ENCODE results near the gene DNPH1.

The DNPH1 gene

GRCh38 chr6:43239054-43239453 is 9.8 kb upstream of the DNPH1 start:
- DNase-seq = no peak
- no peak overlapping the region for H2BK5ac ChIP-seq (ENCODE audit: low read depth, low read length, poor library complexity, severe bottlenecking)
- no peak overlapping the region for H3K14ac ChIP-seq (ENCODE audit: low read length in 2 of 2)
- no peaks in the 10 kb centered on the region for H3K79me1 ChIP-seq (replicated peaks; ENCODE audit: low read length, poor library complexity, severe bottlenecking)
- H3K4me1 ChIP-seq (ENCODE audit: control insufficient read depth, insufficient read depth, low read depth, low read length) = peaks cover 3% of the 10 kb centered on the region
- H2BK120ac ChIP-seq (ENCODE audit: low read depth, low read length) = no peak overlapping the region
- no peak overlapping the region for H2BK12ac ChIP-seq (ENCODE audit: low read length in 2 of 2)
- no peak overlapping the region for H3K23ac ChIP-seq (ENCODE audit: low read length in 2 of 2)
- no peak overlapping the region for H3K18ac ChIP-seq (ENCODE audit: low read depth in 1 of 2, low read length in 2 of 2)
- H3K4me3 ChIP-seq (ENCODE audit: insufficient read depth in 1 of 2, low read depth in 1 of 2, low read length in 2 of 2) = no peak overlapping the region
- no peak overlapping the region for H3K27ac ChIP-seq (ENCODE audit: low read length, poor library complexity, severe bottlenecking)
- H4K91ac ChIP-seq (ENCODE audit: low read length) = no peak overlapping the region
- no peaks in the 10 kb centered on the region for H3K36me3 ChIP-seq (ENCODE audit: control insufficient read depth in 1 of 2, insufficient read depth in 2 of 2, low read depth in 1 of 2, low read length in 2 of 2)
- peaks cover 21% of the 10 kb centered on the region for H3K9me3 ChIP-seq (ENCODE audit: control insufficient read depth, low read length)
- H3K4ac ChIP-seq (ENCODE audit: low read depth in 1 of 2, low read length in 2 of 2) = no peak overlapping the region
- 67% methylated on average over 1 of the region's 2 CpGs for WGBS
- peaks cover 54 to 66% of the 10 kb centered on the region in 2 experiments for H3K27me3 ChIP-seq (ENCODE audit: control insufficient read depth in 1 of 2, insufficient read depth in 1 of 2, low read length in 2 of 2)
- H4K8ac ChIP-seq (ENCODE audit: low read length) = no peak overlapping the region
- H2AK5ac ChIP-seq (ENCODE audit: low read length, severe bottlenecking) = no peak overlapping the region
- no peak overlapping the region for H3K9ac ChIP-seq (ENCODE audit: low read length)
- H2BK15ac ChIP-seq (ENCODE audit: low read depth, poor library complexity, severe bottlenecking) = no peak overlapping the region
- H2AFZ ChIP-seq (ENCODE audit: low read depth, low read length) = no peak overlapping the region
- H3K4me2 ChIP-seq (ENCODE audit: low read length, poor library complexity, severe bottlenecking) = no peak overlapping the region

GRCh38 chr6:43235841-43236240 is 6.6 kb upstream of the DNPH1 start:
- Histone ChIP-seq H4K8ac (ENCODE audit: low read length) (no peak overlapping the region), H2AFZ (ENCODE audit: low read depth, low read length) (no peak overlapping the region), H3K36me3 (ENCODE audit: control insufficient read depth in 1 of 2, insufficient read depth in 2 of 2, low read depth in 1 of 2, low read length in 2 of 2) (no peaks in the 10 kb centered on the region), H2AK5ac (ENCODE audit: low read length, severe bottlenecking) (no peak overlapping the region), H3K27ac (ENCODE audit: low read length, poor library complexity, severe bottlenecking) (no peak overlapping the region), H3K9ac (ENCODE audit: low read length) (no peak overlapping the region), H2BK12ac (ENCODE audit: low read length in 2 of 2) (no peak overlapping the region), H2BK5ac (ENCODE audit: low read depth, low read length, poor library complexity, severe bottlenecking) (no peak overlapping the region), H4K91ac (ENCODE audit: low read length) (no peak overlapping the region), H2BK120ac (ENCODE audit: low read depth, low read length) (no peak overlapping the region), H3K4me2 (ENCODE audit: low read length, poor library complexity, severe bottlenecking) (no peak overlapping the region), H3K4ac (ENCODE audit: low read depth in 1 of 2, low read length in 2 of 2) (no peak overlapping the region), H2BK15ac (ENCODE audit: low read depth, poor library complexity, severe bottlenecking) (no peak overlapping the region), H3K79me1 (replicated peaks; ENCODE audit: low read length, poor library complexity, severe bottlenecking) (no peaks in the 10 kb centered on the region), H3K18ac (ENCODE audit: low read depth in 1 of 2, low read length in 2 of 2) (no peak overlapping the region), H3K4me1 (ENCODE audit: control insufficient read depth, insufficient read depth, low read depth, low read length) (no peaks in the 10 kb centered on the region), H3K27me3 (ENCODE audit: control insufficient read depth in 1 of 2, insufficient read depth in 1 of 2, low read length in 2 of 2) (peaks cover 41 to 62% of the 10 kb centered on the region in 2 experiments), H3K23ac (ENCODE audit: low read length in 2 of 2) (no peak overlapping the region), H3K9me3 (ENCODE audit: control insufficient read depth, low read length) (peaks cover 15% of the 10 kb centered on the region), H3K4me3 (ENCODE audit: insufficient read depth in 1 of 2, low read depth in 1 of 2, low read length in 2 of 2) (no peak overlapping the region), H3K14ac (ENCODE audit: low read length in 2 of 2) (no peak overlapping the region)
- WGBS = no CpG with 5 or more reads among the region's 2 CpGs
- DNase-seq = no peak

- H3K4ac ChIP-seq (ENCODE audit: low read depth in 1 of 2, low read length in 2 of 2) = no peak overlapping the region
- 67% methylated on average over 3 of the region's 3 CpGs for WGBS
Measured at GRCh38 chr6:43231735-43232450, 2.6 kb upstream of the DNPH1 start.

GRCh38 chr6:43231053-43231452 is 1.8 kb upstream of the DNPH1 start:
- H3K14ac ChIP-seq (ENCODE audit: low read length in 2 of 2) = no peak overlapping the region

More at GRCh38 chr6:43231735-43232450, 2.6 kb upstream of the DNPH1 start:
- H3K4me1 ChIP-seq (ENCODE audit: control insufficient read depth, insufficient read depth, low read depth, low read length) = peaks cover 4% of the 10 kb centered on the region
- H2BK15ac ChIP-seq (ENCODE audit: low read depth, poor library complexity, severe bottlenecking) = no peak overlapping the region
- peaks cover 21 to 39% of the 10 kb centered on the region in 2 experiments for H3K27me3 ChIP-seq (ENCODE audit: control insufficient read depth in 1 of 2, insufficient read depth in 1 of 2, low read length in 2 of 2)
- no peak overlapping the region for H3K4me2 ChIP-seq (ENCODE audit: low read length, poor library complexity, severe bottlenecking)
- no peak overlapping the region for H4K8ac ChIP-seq (ENCODE audit: low read length)
- H3K27ac ChIP-seq (ENCODE audit: low read length, poor library complexity, severe bottlenecking) = no peak overlapping the region
- H2BK120ac ChIP-seq (ENCODE audit: low read depth, low read length) = no peak overlapping the region
- H4K91ac ChIP-seq (ENCODE audit: low read length) = no peak overlapping the region
- no peak overlapping the region for H3K23ac ChIP-seq (ENCODE audit: low read length in 2 of 2)
- no peaks in the 10 kb centered on the region for H3K36me3 ChIP-seq (ENCODE audit: control insufficient read depth in 1 of 2, insufficient read depth in 2 of 2, low read depth in 1 of 2, low read length in 2 of 2)
- H2BK12ac ChIP-seq (ENCODE audit: low read length in 2 of 2) = no peak overlapping the region
- H3K18ac ChIP-seq (ENCODE audit: low read depth in 1 of 2, low read length in 2 of 2) = no peak overlapping the region
- no peak overlapping the region for H2AFZ ChIP-seq (ENCODE audit: low read depth, low read length)
- H3K79me1 ChIP-seq (replicated peaks; ENCODE audit: low read length, poor library complexity, severe bottlenecking) = no peaks in the 10 kb centered on the region
- DNase-seq = no peak
- H3K14ac ChIP-seq (ENCODE audit: low read length in 2 of 2) = no peak overlapping the region
- H2AK5ac ChIP-seq (ENCODE audit: low read length, severe bottlenecking) = no peak overlapping the region
- no peaks in the 10 kb centered on the region for H3K9me3 ChIP-seq (ENCODE audit: control insufficient read depth, low read length)
- H3K4me3 ChIP-seq (ENCODE audit: insufficient read depth in 1 of 2, low read depth in 1 of 2, low read length in 2 of 2) = no peak overlapping the region
- no peak overlapping the region for H2BK5ac ChIP-seq (ENCODE audit: low read depth, low read length, poor library complexity, severe bottlenecking)
- H3K9ac ChIP-seq (ENCODE audit: low read length) = no peak overlapping the region

More at GRCh38 chr6:43231053-43231452, 1.8 kb upstream of the DNPH1 start:
- Histone ChIP-seq H3K4ac (ENCODE audit: low read depth in 1 of 2, low read length in 2 of 2) (no peak overlapping the region), H3K4me3 (ENCODE audit: insufficient read depth in 1 of 2, low read depth in 1 of 2, low read length in 2 of 2) (no peak overlapping the region), H3K23ac (ENCODE audit: low read length in 2 of 2) (no peak overlapping the region), H3K36me3 (ENCODE audit: control insufficient read depth in 1 of 2, insufficient read depth in 2 of 2, low read depth in 1 of 2, low read length in 2 of 2) (peaks cover 2% of the 10 kb centered on the region in 2 experiments), H3K9me3 (ENCODE audit: control insufficient read depth, low read length) (no peaks in the 10 kb centered on the region), H2AFZ (ENCODE audit: low read depth, low read length) (no peak overlapping the region), H4K8ac (ENCODE audit: low read length) (no peak overlapping the region), H3K4me1 (ENCODE audit: control insufficient read depth, insufficient read depth, low read depth, low read length) (peaks cover 4% of the 10 kb centered on the region), H2BK5ac (ENCODE audit: low read depth, low read length, poor library complexity, severe bottlenecking) (no peak overlapping the region), H2AK5ac (ENCODE audit: low read length, severe bottlenecking) (no peak overlapping the region), H3K18ac (ENCODE audit: low read depth in 1 of 2, low read length in 2 of 2) (no peak overlapping the region), H2BK12ac (ENCODE audit: low read length in 2 of 2) (no peak overlapping the region), H4K91ac (ENCODE audit: low read length) (no peak overlapping the region), H3K4me2 (ENCODE audit: low read length, poor library complexity, severe bottlenecking) (no peak overlapping the region), H3K79me1 (replicated peaks; ENCODE audit: low read length, poor library complexity, severe bottlenecking) (no peaks in the 10 kb centered on the region), H2BK15ac (ENCODE audit: low read depth, poor library complexity, severe bottlenecking) (no peak overlapping the region), H3K27ac (ENCODE audit: low read length, poor library complexity, severe bottlenecking) (no peak overlapping the region), H3K27me3 (ENCODE audit: control insufficient read depth in 1 of 2, insufficient read depth in 1 of 2, low read length in 2 of 2) (peaks cover 21 to 33% of the 10 kb centered on the region in 2 experiments), H2BK120ac (ENCODE audit: low read depth, low read length) (no peak overlapping the region), H3K9ac (ENCODE audit: low read length) (no peak overlapping the region)
- 100% methylated on average over 2 of the region's 4 CpGs for WGBS
- no peak for DNase-seq

Data from mesenchymal stem cell (in vitro differentiated cells and primary cell).